Femur (tissue), 1 donor: ENCODE data around the gene ENTPD8.
"Not testable (repeated sequence)": the region's sequence is repeated elsewhere in the genome, so short reads cannot be mapped to it uniquely, and the experiment has no call there.

Source experiments
- DNase-seq: peaks from one replicate; pipeline ENCODE4 v3.0.0-alpha.2; 2017

The ENTPD8 gene

DNA sequence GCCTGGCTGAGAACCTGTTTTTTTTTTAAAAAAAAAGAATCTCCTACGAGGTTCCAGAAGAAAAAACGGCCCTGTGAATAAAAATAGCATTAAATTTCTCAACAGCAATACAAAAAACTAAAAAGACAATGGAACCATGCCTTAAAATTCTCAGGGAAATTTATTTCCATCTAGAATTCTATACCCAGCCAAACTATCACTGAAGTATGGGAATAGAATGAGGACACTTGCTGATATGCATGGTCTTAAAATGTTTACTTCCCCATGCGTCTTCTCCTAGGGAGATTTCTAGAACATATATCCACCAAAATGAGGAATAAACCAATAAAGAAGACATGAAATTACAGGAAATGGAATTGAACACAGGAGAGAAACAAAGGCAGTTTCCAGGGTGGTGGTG is 34.5 kb upstream of the ENTPD8 start:
- DNase-seq = no peak

- no peak for DNase-seq
These were observed 33.1 kb upstream of the ENTPD8 start for GRCh38 chr9:137474271-137474670.

DNA sequence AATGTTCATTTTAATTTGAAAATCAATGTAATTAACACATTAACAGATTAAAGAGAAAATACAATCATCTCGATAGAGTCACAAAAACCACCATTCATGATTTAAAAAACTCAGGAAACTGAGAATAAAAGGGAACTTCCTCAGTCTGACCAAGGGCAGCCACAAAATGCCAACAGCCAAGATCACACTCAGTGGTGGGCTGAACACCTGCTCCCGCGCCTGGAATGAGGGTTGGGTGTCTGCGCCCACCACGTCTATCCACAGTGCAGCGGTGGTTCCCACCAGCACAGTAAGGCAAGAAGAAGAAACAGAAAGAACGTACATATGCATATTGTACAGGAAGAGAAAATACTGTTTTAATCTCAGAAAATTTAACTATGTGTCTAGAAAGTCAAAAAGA is 29.6 kb upstream of the ENTPD8 start:
- no peak for DNase-seq

GRCh38 chr9:137467896-137468295 is 26.7 kb upstream of the ENTPD8 start:
- DNase-seq = no peak

- DNase-seq = peak; percentile 11
These were observed 26.0 kb upstream of the ENTPD8 start for GRCh38 chr9:137467161-137467581.

- DNase-seq = not testable (repeated sequence)
These were observed 25.4 kb upstream of the ENTPD8 start for GRCh38 chr9:137466389-137467085.

- no peak for DNase-seq
These were observed 24.7 kb upstream of the ENTPD8 start for GRCh38 chr9:137465720-137466388.

DNA sequence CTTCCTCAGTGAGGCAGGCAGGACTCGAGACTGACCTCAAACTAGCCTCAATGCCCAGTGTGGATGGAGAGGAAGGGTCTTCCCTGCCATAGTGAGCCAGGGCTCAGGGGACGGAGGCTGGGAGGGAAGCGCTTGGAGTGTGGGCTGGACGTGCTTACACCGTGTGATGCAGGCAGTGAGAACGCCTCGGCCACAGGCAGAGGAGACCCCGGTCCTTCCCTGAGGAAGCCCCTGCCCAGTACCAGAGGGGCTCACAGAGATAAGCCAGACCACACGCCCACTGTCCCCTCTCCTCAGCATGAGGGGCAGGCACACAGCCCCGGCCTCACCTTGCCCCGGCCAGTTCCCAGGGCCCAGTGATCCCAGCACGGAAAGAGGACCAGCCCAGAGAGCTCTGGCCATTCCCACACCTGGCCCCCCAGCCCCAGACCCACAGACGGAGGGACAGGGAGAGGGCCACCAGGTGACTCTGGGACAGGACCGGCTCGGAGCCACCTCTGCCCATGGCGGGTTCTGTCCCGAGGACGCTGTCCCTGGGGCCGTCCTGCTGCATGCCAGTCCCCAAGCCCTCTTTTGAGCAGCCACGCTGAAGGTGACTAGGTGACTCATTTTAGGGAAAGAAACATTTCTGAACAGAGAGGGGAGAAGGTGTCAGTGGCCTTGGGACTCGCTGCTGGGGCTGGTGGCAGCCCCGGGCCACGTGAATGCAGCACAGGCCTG is 24.0 kb upstream of the ENTPD8 start:
- no peak for DNase-seq

GRCh38 chr9:137464291-137464999 is 23.3 kb upstream of the ENTPD8 start:
- no peak for DNase-seq

GRCh38 chr9:137463931-137464290 is 22.8 kb upstream of the ENTPD8 start:
- no peak for DNase-seq

- DNase-seq = no peak
These were observed 22.1 kb upstream of the ENTPD8 start for GRCh38 chr9:137462986-137463930.

GRCh38 chr9:137462396-137462985 is 21.3 kb upstream of the ENTPD8 start:
- peak; percentile 23 for DNase-seq

- DNase-seq = peak; percentile 44
These were observed 20.7 kb upstream of the ENTPD8 start for GRCh38 chr9:137461663-137462395.

DNA sequence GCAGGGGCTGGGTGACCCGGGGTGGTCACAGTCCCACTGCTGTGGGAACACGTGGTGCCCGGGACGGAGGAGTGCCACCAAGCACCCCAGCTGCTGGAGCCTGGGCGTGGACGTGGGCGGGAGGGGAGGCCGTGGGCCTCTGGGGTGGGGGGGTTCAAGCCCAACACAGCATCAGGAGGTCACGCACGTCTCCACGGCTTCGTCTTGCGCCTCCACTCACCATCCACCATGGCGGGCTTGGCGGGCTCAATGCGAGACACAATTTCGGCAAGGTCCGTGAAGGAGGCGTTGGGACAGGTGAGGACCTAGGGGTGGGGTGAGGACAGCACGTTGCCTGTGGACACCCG is 20.1 kb upstream of the ENTPD8 start:
- DNase-seq = peak; percentile 22

- peak; percentile 29 for DNase-seq
These were observed 19.5 kb upstream of the ENTPD8 start for GRCh38 chr9:137460363-137461315.

- DNase-seq = peak; percentile 30
These were observed 18.6 kb upstream of the ENTPD8 start for GRCh38 chr9:137459601-137460362.

- peak; percentile 95 for DNase-seq
These were observed 18.0 kb upstream of the ENTPD8 start, which contains the start of gene NSMF for GRCh38 chr9:137459152-137459600. NSMF (minus strand) TSS chr9:137459334; CDS start chr9:137459102, 232 bp downstream.

DNA sequence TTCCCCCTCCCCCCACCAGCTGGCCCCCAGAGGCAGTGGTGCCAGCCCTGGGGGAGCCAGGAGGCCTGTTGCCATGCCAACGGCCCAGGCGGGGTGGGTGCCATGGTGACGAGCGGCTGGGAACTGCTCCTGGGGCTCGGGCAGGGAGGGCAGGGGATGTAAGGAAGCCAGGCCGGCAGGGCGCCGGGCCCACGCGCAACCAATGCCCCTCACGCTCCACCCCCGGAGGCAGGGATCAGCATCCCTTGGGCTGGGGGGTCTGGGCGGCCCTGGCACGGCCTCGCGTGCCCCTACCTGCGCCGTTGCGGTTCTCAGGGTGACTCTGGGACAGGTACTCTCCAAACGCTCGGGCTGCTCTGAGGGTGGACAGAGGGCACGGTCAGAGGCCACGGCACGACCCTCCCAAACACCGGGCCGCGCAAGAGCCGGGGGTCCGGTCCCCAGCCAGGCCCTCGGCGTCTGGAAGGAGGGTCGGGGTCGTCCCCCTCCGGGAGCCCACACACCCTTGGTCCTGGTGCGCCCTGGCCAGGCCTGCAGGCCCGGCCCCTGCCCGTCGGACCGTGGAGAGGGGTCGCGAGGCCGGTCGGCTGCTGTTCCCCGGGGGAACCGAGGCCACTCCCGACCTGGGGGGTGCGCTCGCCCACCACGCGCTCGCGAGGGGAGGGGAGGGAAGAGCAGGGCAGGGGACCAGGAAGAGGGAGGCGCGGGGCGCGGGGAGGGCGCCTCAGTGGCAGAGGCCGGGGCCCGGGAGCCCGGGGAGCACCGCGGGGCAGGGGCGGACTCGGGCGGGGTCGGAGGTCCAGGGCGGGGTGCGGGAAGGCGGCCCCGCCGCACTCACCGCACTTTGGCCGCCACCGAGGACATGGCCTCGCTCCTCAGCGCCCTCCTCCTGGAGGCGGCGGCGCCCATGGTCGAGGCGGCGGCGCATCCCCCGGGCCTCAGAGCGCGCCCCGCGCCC is 17.3 kb upstream of the ENTPD8 start:
- peak; percentile 58 for DNase-seq
